Fibroblast of the aortic adventitia (primary cell): ENCODE data around the gene CITED4. TPM values are rescaled to one million over a fixed set of nuclear protein-coding genes. Genes with fewer than 3 reads are reported as not detected.

ENCODE experiments used
- DNase-seq: peaks from one replicate; pipeline ENCODE4 v3.0.0-alpha.2; 2010; ENCODE audit warnings: low read depth
- H3K4me3 ChIP-seq: 2 replicates; pipeline ENCODE4 v1.5.1; 2011; ENCODE audit warnings: low read depth, mild to moderate bottlenecking, control low read depth, low read length, moderate library complexity
- total RNA-seq: library from RNA; depleted of rRNA; stranded (reverse); fragments of >200 nt; gene quantifications from 2 replicates; pipeline ENCODE4 v1.2.3, GENCODE V29; 2012; ENCODE audit warnings: low replicate concordance
- TF ChIP-seq, protein P1 (sequence below): IDR thresholded peaks from 2 replicates; pipeline ENCODE4 v1.5.1; 2011; ENCODE audit warnings: mild to moderate bottlenecking, low read length, control low read depth, inconsistent platforms; ENCODE audit not compliant: insufficient read depth

The CITED4 gene
- total RNA-seq, 1 donor, result 3.6 TPM

DNA sequence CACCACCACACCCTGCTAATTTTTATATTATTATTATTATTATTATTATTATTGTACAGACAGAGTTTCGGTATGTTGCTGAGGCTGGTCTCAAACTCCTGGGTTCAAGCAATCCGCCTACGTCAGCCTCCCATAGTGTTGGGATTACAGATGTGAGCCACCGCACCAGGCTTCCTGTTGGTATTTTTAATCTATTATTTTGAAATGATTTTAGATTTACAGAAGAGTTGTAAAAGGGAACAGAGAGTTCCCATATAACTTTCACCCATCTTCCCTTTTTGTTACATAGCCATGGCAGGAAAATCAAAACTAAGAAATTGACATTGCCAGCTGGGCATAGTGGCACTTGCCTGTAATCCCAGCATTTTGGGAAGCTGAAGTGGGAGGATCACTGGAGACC lies 42.9 kb upstream of the CITED4 start:
- no peak overlapping the region for H3K4me3 ChIP-seq
- TF ChIP-seq, protein P1, sequence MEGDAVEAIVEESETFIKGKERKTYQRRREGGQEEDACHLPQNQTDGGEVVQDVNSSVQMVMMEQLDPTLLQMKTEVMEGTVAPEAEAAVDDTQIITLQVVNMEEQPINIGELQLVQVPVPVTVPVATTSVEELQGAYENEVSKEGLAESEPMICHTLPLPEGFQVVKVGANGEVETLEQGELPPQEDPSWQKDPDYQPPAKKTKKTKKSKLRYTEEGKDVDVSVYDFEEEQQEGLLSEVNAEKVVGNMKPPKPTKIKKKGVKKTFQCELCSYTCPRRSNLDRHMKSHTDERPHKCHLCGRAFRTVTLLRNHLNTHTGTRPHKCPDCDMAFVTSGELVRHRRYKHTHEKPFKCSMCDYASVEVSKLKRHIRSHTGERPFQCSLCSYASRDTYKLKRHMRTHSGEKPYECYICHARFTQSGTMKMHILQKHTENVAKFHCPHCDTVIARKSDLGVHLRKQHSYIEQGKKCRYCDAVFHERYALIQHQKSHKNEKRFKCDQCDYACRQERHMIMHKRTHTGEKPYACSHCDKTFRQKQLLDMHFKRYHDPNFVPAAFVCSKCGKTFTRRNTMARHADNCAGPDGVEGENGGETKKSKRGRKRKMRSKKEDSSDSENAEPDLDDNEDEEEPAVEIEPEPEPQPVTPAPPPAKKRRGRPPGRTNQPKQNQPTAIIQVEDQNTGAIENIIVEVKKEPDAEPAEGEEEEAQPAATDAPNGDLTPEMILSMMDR, result no peak
- DNase-seq, result no peak

DNA sequence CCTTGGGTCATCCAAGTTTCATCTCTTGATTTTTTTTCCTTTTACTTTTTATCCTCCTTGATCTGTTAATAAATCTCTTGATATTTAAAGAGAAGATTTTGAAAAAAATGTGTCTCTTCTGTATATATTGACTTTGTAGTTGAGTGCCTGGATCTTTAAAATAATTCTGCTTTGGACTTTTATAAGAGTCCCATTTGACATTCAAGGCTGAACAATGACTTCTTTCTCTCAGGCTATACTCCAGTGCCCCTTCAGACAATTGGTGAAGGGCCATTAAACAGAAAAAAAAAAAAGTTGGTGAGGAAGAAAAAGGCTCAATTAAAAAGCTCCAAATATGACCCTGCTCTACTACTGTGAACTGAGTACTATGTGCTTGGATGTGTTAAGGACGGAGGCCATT lies 40.9 kb upstream of the CITED4 start:
- no peak overlapping the region for H3K4me3 ChIP-seq
- TF ChIP-seq, protein P1, result no peak
- DNase-seq, result no peak

DNA sequence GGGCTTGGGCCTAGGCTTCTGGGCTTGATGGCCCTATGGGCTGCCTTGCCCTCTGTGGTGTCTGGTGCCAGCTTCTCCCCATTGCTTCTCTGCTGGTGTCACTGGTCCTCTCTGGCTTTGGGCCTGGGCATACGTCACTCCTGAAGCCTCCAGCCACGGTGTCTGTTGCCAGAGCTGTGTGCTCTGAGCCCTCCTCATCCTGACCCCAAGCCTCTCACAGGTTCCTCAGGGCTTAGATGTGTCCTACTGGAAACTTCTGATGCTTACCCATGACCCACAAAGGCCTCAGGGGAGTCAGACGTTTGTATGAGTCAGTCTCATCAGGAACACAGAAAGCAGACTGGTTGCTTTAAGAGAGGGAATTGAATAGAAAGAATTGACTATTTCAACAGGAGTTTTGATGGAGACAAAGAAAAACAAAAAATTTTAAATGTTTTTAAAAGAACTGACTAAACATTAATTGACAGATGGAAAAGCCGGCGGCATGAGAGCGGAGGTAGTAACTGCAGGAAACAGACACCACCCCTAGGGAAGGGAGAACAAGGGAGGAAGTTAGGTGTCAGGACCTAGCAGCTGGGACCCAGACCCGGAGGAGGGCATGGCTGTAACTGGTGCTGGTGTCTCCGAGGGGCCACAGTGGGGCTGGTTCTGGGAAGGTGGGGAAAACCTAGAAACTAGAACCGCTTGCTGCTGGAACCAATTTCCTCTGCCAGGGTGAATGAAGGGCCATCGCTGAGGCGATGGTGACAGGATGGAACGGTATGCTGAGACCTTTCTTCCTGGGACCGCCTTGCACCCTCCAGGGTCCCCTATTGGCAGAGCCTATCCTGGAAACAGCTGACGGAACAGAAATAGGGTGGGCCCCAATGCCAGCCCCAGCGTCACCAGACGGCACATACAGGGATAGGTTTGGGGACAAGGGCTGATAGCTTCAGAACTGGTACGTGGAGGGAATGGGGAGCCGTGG lies 40.0 kb upstream of the CITED4 start:
- H3K4me3 ChIP-seq, result no peak overlapping the region
- DNase-seq, result peak; percentile 64
- TF ChIP-seq, protein P1, result no peak

DNA sequence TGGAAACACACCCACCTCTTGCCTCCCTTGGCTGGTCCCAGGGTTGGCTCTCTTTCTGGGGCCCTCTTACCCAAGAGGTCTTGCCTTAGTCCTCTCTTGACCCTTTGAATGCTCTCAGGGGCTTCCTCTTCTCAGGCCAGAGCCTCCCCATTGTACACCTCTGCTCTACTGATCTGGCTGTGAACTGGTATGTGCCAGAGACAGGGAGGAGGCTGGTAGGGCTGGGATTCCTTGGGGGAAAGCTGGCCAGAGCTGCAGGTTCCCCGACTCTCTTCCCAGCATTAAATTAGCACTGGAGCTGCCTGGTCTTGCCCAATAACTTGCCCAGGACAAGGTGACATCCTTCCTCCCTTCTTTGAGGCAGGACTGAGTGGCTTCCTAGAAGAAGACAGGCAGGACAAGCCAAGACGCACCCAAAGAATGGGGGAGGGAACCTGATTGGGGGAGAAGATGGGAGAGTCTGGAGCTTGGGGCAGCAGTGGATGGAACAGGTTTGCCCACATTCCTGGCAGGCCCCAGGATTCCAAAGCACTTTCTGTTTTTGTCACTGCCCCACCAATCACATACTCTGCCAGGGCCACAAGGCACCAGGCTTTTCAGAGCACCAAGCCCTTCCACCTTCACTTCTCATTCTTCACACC lies 37.2 kb upstream of the CITED4 start:
- H3K4me3 ChIP-seq, result no peak overlapping the region
- TF ChIP-seq, protein P1, result no peak
- DNase-seq, result no peak

DNA sequence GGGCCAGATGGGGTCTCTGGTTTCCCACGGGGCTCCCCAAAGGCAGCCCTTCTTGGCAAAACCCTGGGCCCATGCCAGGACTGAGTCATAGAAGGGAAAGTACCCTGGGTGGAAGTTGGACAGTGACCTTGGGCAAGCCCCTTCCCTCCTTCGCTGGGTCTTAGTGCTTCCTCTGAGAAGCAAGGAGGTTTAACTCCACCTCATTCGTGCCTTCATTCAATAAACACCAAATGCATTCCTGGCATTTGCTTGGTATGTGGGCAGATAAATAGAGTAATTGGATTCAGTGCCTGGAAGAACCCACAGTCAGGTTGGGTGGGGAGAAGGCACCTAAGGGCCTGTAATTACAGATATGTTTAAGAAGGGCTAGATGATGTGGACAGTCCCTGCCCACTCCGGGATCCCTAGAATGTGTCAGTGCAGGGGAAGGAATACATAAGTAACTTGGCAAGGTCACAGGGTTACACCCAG lies 36.3 kb upstream of the CITED4 start:
- TF ChIP-seq, protein P1, result no peak
- peak; percentile 26 for DNase-seq
- H3K4me3 ChIP-seq, result no peak overlapping the region

DNA sequence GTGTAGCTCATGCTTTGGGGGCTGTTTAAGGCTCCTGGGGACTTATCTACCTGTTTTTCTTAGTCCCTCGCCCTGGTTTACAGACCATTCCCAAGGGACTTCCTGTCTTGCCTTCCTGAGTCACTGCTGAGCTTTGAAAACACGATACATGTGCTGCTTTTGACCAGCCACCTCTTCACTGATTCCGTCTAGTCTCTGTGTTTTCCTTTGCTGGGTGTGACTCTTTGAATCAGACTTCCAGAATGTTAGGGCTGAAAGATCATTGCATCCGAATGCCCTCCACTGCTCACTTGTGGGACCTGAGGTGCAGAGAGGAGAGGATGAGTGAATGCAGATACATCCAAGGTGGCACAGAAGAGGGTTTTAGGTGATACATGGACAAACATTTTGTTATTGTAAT lies 35.4 kb upstream of the CITED4 start:
- peak; percentile 40 for DNase-seq
- TF ChIP-seq, protein P1, result no peak
- H3K4me3 ChIP-seq, result no peak overlapping the region
